Cardiac septum (tissue), 1 donor: ENCODE results near the gene SYT1. TPM values are rescaled to one million over a fixed set of nuclear protein-coding genes. Genes with fewer than 3 reads are reported as not detected.

Experiments
- DNase-seq: peaks from one replicate; pipeline ENCODE4 v3.0.0-alpha.2; 2020; ENCODE audit warnings: low spot score
- intact Hi-C: fragments of 100-400 bp; cut with DNase I; formaldehyde crosslinking; loops from one replicate; pipeline ENCODE4 v1.14.0; 2022
- total RNA-seq: library from RNA; stranded (reverse); fragmentation: NEBNext Ultra II Directional; extraction: Animal tissue kit (Norgen Biotek cat#: 25700); gene quantifications from one replicate; pipeline ENCODE4 v1.2.1, GENCODE V29; 2021
- donor health status: DM: no; HTN: no; CAD: no.

SYT1 gene
- total RNA-seq, 1 donor from 2014 or later = not detected

- intact Hi-C loops = no loop called here
- DNase-seq = no peak
Measured at GRCh38 chr12:79114896-79115295, 250.3 kb downstream of the SYT1 start.

GRCh38 chr12:79115743-79116142 is 251.2 kb downstream of the SYT1 start:
- no peak for DNase-seq

GRCh38 chr12:79119796-79120195 is 255.2 kb downstream of the SYT1 start:
- no peak for DNase-seq
- intact Hi-C loops = no loop called here

More at GRCh38 chr12:79115743-79116142, 251.2 kb downstream of the SYT1 start:
- intact Hi-C loops = no loop called here

- intact Hi-C loops = no loop called here
- DNase-seq = no peak
Measured at GRCh38 chr12:79121486-79121885, 256.9 kb downstream of the SYT1 start.

GRCh38 chr12:79124385-79124784 is 259.8 kb downstream of the SYT1 start:
- intact Hi-C loops = no loop called here
- DNase-seq = no peak

- intact Hi-C loops = no loop called here
- no peak for DNase-seq
Measured at GRCh38 chr12:79125358-79125757, 260.8 kb downstream of the SYT1 start.

- intact Hi-C loops = no loop called here
- no peak for DNase-seq
Measured at GRCh38 chr12:79127271-79127751, 262.7 kb downstream of the SYT1 start.

- DNase-seq = no peak
- intact Hi-C loops = no loop called here
Measured at GRCh38 chr12:79128956-79129355, 264.4 kb downstream of the SYT1 start.

GRCh38 chr12:79138872-79139271 is 274.3 kb downstream of the SYT1 start:
- DNase-seq = no peak
- intact Hi-C loops = no loop called here

- DNase-seq = no peak
- intact Hi-C loops = no loop called here
Measured at GRCh38 chr12:79140711-79141110, 276.1 kb downstream of the SYT1 start.

- DNase-seq = no peak
- intact Hi-C loops = no loop called here
Measured at GRCh38 chr12:79141776-79142175, 277.2 kb downstream of the SYT1 start.

- intact Hi-C loops = no loop called here
- no peak for DNase-seq
Measured at GRCh38 chr12:79143803-79144202, 279.2 kb downstream of the SYT1 start.

GRCh38 chr12:79151956-79152355 is 287.4 kb downstream of the SYT1 start:
- DNase-seq = no peak
- intact Hi-C loops = no loop called here

- intact Hi-C loops = no loop called here
- no peak for DNase-seq
Measured at GRCh38 chr12:79155683-79156082, 291.1 kb downstream of the SYT1 start.

- DNase-seq = no peak
- intact Hi-C loops = no loop called here
Measured at GRCh38 chr12:79156846-79157463, 292.4 kb downstream of the SYT1 start.

GRCh38 chr12:79161249-79161934 is 296.8 kb downstream of the SYT1 start:
- no peak for DNase-seq
- intact Hi-C loops = no loop called here

- DNase-seq = no peak
- intact Hi-C loops = no loop called here
Measured at GRCh38 chr12:79162147-79162772, 297.7 kb downstream of the SYT1 start.

GRCh38 chr12:79162948-79163347 is 298.4 kb downstream of the SYT1 start:
- intact Hi-C loops = no loop called here
- no peak for DNase-seq

GRCh38 chr12:79164890-79165289 is 300.3 kb downstream of the SYT1 start:
- intact Hi-C loops = no loop called here
- no peak for DNase-seq

- intact Hi-C loops = no loop called here
- no peak for DNase-seq
Measured at GRCh38 chr12:79168687-79169086, 304.1 kb downstream of the SYT1 start.

- intact Hi-C loops = loop anchor here (10.0 kb wide), 1 partner anchor 1030 kb away; no protein-coding TSS in a partner anchor
Measured at GRCh38 chr12:79174626-79175025, 310.1 kb downstream of the SYT1 start.

More at GRCh38 chr12:79174626-79175025, 310.1 kb downstream of the SYT1 start:
- DNase-seq = no peak
